ENCODE measurements around the gene SCGB1D4. TPM values are rescaled to one million over a fixed set of nuclear protein-coding genes. Genes with fewer than 3 reads are reported as not detected.
"Not testable (repeated sequence)": the region's sequence is repeated elsewhere in the genome, so short reads cannot be mapped to it uniquely, and the experiment has no call there.

Gene SCGB1D4
- polyA plus RNA-seq, 1 donor (not counting 4 experiments of a cell fraction or from before 2014, with no cell fraction given), result not detected

GRCh38 chr11:62333768-62334167 lies 34.9 kb upstream of the SCGB1D4 start:
- Histone ChIP-seq H3K9me1 (ENCODE audit: control insufficient read depth, extremely low read depth, insufficient read depth, low read length) (no peaks in the 10 kb centered on the region), H3K27ac (ENCODE audit: control insufficient read depth, insufficient read depth, low read length) (no peak overlapping the region), H3K4me2 (ENCODE audit: control insufficient read depth, extremely low read depth, insufficient read depth, low read depth, low read length) (no peak overlapping the region), H2AFZ (ENCODE audit: control insufficient read depth, low read length) (no peak overlapping the region), H3K4me3 (ENCODE audit: control insufficient read depth in 2 of 3, extremely low read depth in 1 of 3, insufficient read depth in 2 of 3, low read depth in 1 of 3, low read length in 3 of 3) (no peak overlapping the region), H3K9me3 (ENCODE audit: control insufficient read depth, low read depth, low read length) (no peaks in the 10 kb centered on the region), H3K4me1 (ENCODE audit: control insufficient read depth, extremely low read depth, insufficient read depth, low read length) (peaks cover 7% of the 10 kb centered on the region), H3K27me3 (ENCODE audit: control insufficient read depth, extremely low read depth, insufficient read depth, low read length) (peaks cover 28% of the 10 kb centered on the region), H3K36me3 (ENCODE audit: control insufficient read depth in 2 of 2, extremely low read depth in 1 of 2, insufficient read depth in 2 of 2, low read length in 2 of 2) (no peaks in the 10 kb centered on the region), H3K79me2 (ENCODE audit: control insufficient read depth, insufficient read depth, low read length) (no peaks in the 10 kb centered on the region), H4K20me1 (ENCODE audit: control insufficient read depth, extremely low read depth, insufficient read depth, low read length) (no peaks in the 10 kb centered on the region), H3K9ac (ENCODE audit: control insufficient read depth, extremely low read depth, insufficient read depth, low read length) (no peak overlapping the region)
- dilution Hi-C loops (cut with MboI; ENCODE audit: extremely low pct_ligation_motif_present, low sequenced_read_pairs), result no loop called here
- no peak for FAIRE-seq
- TF ChIP-seq EZH2 (IDR thresholded peaks at IDR 0.05; ENCODE audit: low read length), result no peak
- TF ChIP-seq, protein P1, sequence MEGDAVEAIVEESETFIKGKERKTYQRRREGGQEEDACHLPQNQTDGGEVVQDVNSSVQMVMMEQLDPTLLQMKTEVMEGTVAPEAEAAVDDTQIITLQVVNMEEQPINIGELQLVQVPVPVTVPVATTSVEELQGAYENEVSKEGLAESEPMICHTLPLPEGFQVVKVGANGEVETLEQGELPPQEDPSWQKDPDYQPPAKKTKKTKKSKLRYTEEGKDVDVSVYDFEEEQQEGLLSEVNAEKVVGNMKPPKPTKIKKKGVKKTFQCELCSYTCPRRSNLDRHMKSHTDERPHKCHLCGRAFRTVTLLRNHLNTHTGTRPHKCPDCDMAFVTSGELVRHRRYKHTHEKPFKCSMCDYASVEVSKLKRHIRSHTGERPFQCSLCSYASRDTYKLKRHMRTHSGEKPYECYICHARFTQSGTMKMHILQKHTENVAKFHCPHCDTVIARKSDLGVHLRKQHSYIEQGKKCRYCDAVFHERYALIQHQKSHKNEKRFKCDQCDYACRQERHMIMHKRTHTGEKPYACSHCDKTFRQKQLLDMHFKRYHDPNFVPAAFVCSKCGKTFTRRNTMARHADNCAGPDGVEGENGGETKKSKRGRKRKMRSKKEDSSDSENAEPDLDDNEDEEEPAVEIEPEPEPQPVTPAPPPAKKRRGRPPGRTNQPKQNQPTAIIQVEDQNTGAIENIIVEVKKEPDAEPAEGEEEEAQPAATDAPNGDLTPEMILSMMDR (optimal IDR thresholded peaks at IDR 0.05 in 1 of 3, IDR thresholded peaks at IDR 0.05 in 1 of 3, conservative IDR thresholded peaks at IDR 0.05 in 1 of 3; ENCODE audit: extremely low read depth in 1 of 3, insufficient read depth in 2 of 3, low read length in 3 of 3), result no peak
- no peak for DNase-seq (ENCODE audit: low read depth, low spot score)

DNA sequence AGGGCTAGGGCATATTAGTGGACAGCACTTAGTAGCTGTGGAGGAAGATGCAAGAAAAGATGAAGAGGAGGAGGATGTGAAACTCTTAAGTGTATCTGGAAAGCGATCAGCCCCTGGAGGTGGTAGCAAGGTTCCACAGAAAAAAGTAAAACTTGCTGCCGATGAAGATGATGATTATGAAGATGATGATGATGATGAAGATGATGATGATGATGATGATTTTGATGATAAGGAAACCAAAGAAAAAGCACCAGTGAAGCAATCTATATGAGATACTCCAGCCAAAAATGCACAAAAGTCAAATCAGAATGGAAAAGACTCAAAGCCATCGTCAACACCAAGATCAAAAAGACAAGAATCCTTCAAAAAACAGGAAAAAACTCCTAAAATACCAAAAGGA lies 32.4 kb upstream of the SCGB1D4 start:
- H3K27me3 ChIP-seq (ENCODE audit: control insufficient read depth, extremely low read depth, insufficient read depth, low read length); H2AFZ ChIP-seq (ENCODE audit: control insufficient read depth, low read length); H3K27ac ChIP-seq (ENCODE audit: control insufficient read depth, insufficient read depth, low read length); H3K79me2 ChIP-seq (ENCODE audit: control insufficient read depth, insufficient read depth, low read length); dilution Hi-C loops (cut with MboI; ENCODE audit: extremely low pct_ligation_motif_present, low sequenced_read_pairs); H3K4me1 ChIP-seq (ENCODE audit: control insufficient read depth, extremely low read depth, insufficient read depth, low read length); H3K9me1 ChIP-seq (ENCODE audit: control insufficient read depth, extremely low read depth, insufficient read depth, low read length); H3K36me3 ChIP-seq (ENCODE audit: control insufficient read depth in 2 of 2, extremely low read depth in 1 of 2, insufficient read depth in 2 of 2, low read length in 2 of 2); H4K20me1 ChIP-seq (ENCODE audit: control insufficient read depth, extremely low read depth, insufficient read depth, low read length); FAIRE-seq; H3K4me3 ChIP-seq (ENCODE audit: control insufficient read depth in 2 of 3, extremely low read depth in 1 of 3, insufficient read depth in 2 of 3, low read depth in 1 of 3, low read length in 3 of 3); H3K4me2 ChIP-seq (ENCODE audit: control insufficient read depth, extremely low read depth, insufficient read depth, low read depth, low read length); H3K9me3 ChIP-seq (ENCODE audit: control insufficient read depth, low read depth, low read length); H3K9ac ChIP-seq (ENCODE audit: control insufficient read depth, extremely low read depth, insufficient read depth, low read length); DNase-seq (ENCODE audit: low read depth, low spot score): not testable (repeated sequence)

- H3K4me1 ChIP-seq (ENCODE audit: control insufficient read depth, extremely low read depth, insufficient read depth, low read length); H3K4me2 ChIP-seq (ENCODE audit: control insufficient read depth, extremely low read depth, insufficient read depth, low read depth, low read length); H3K9ac ChIP-seq (ENCODE audit: control insufficient read depth, extremely low read depth, insufficient read depth, low read length); H4K20me1 ChIP-seq (ENCODE audit: control insufficient read depth, extremely low read depth, insufficient read depth, low read length); H3K9me3 ChIP-seq (ENCODE audit: control insufficient read depth, low read depth, low read length); H3K79me2 ChIP-seq (ENCODE audit: control insufficient read depth, insufficient read depth, low read length); H3K4me3 ChIP-seq (ENCODE audit: control insufficient read depth in 2 of 3, extremely low read depth in 1 of 3, insufficient read depth in 2 of 3, low read depth in 1 of 3, low read length in 3 of 3); DNase-seq (ENCODE audit: low read depth, low spot score); H3K27me3 ChIP-seq (ENCODE audit: control insufficient read depth, extremely low read depth, insufficient read depth, low read length); H2AFZ ChIP-seq (ENCODE audit: control insufficient read depth, low read length); dilution Hi-C loops (cut with MboI; ENCODE audit: extremely low pct_ligation_motif_present, low sequenced_read_pairs); H3K36me3 ChIP-seq (ENCODE audit: control insufficient read depth in 2 of 2, extremely low read depth in 1 of 2, insufficient read depth in 2 of 2, low read length in 2 of 2); FAIRE-seq; H3K9me1 ChIP-seq (ENCODE audit: control insufficient read depth, extremely low read depth, insufficient read depth, low read length); H3K27ac ChIP-seq (ENCODE audit: control insufficient read depth, insufficient read depth, low read length): not testable (repeated sequence)
Observed at GRCh38 chr11:62327541-62327940, 28.7 kb upstream of the SCGB1D4 start.

DNA sequence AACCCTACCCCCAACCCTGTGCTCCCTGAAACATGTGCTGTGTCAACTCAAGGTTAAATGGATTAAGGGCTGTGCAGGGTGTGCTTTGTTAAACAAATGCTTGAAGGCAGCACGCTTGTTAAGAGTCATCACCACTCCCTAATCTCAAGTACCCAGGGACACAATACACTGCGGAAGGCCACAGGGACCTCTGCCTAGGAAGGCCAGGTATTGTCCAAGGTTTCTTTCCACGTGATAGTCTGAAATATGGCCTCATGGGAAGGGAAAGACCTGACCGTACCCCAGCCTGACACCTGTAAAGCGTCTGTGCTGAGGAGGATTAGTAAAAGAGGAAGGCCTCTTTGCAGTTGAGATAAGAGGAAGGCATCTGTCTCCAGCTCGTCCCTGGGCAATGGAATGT lies 27.8 kb upstream of the SCGB1D4 start:
- H3K27ac ChIP-seq (ENCODE audit: control insufficient read depth, insufficient read depth, low read length); FAIRE-seq; H4K20me1 ChIP-seq (ENCODE audit: control insufficient read depth, extremely low read depth, insufficient read depth, low read length); H3K79me2 ChIP-seq (ENCODE audit: control insufficient read depth, insufficient read depth, low read length); H3K36me3 ChIP-seq (ENCODE audit: control insufficient read depth in 2 of 2, extremely low read depth in 1 of 2, insufficient read depth in 2 of 2, low read length in 2 of 2); dilution Hi-C loops (cut with MboI; ENCODE audit: extremely low pct_ligation_motif_present, low sequenced_read_pairs); H3K9me3 ChIP-seq (ENCODE audit: control insufficient read depth, low read depth, low read length); H3K9me1 ChIP-seq (ENCODE audit: control insufficient read depth, extremely low read depth, insufficient read depth, low read length); H3K4me2 ChIP-seq (ENCODE audit: control insufficient read depth, extremely low read depth, insufficient read depth, low read depth, low read length); DNase-seq (ENCODE audit: low read depth, low spot score); H3K4me3 ChIP-seq (ENCODE audit: control insufficient read depth in 2 of 3, extremely low read depth in 1 of 3, insufficient read depth in 2 of 3, low read depth in 1 of 3, low read length in 3 of 3); H3K4me1 ChIP-seq (ENCODE audit: control insufficient read depth, extremely low read depth, insufficient read depth, low read length); H2AFZ ChIP-seq (ENCODE audit: control insufficient read depth, low read length); H3K9ac ChIP-seq (ENCODE audit: control insufficient read depth, extremely low read depth, insufficient read depth, low read length); H3K27me3 ChIP-seq (ENCODE audit: control insufficient read depth, extremely low read depth, insufficient read depth, low read length): not testable (repeated sequence)
